Measurements from ENCODE around the gene GFPT2.
"Not testable (repeated sequence)": the region's sequence is repeated elsewhere in the genome, so short reads cannot be mapped to it uniquely, and the experiment has no call there.

The GFPT2 gene

GRCh38 chr5:180301253-180301652 lies 51.9 kb downstream of the GFPT2 start:
- Histone ChIP-seq H3K36me3 (ENCODE audit: insufficient read depth) (no peaks in the 10 kb centered on the region), H3K4me2 (no peak overlapping the region), H3K27ac (no peak overlapping the region), H3K4me1 (ENCODE audit: low read depth, poor library complexity, severe bottlenecking) (no peaks in the 10 kb centered on the region), H3K9ac (no peak overlapping the region), H2AFZ (ENCODE audit: low read depth) (no peak overlapping the region), H3K79me2 (ENCODE audit: insufficient read depth, low read depth) (no peaks in the 10 kb centered on the region), H4K20me1 (ENCODE audit: insufficient read depth) (no peaks in the 10 kb centered on the region), H3K4me3 (IDR thresholded peaks at IDR 0.05; ENCODE audit: insufficient read depth, low read depth, low read length) (no peak overlapping the region), H3K27me3 (ENCODE audit: insufficient read depth, low read depth) (no peaks in the 10 kb centered on the region)
- no peak for TF ChIP-seq CTCF (conservative IDR thresholded peaks at IDR 0.05; ENCODE audit: low read depth, low read length)

- no peak for TF ChIP-seq CTCF (conservative IDR thresholded peaks at IDR 0.05; ENCODE audit: low read depth, low read length)
- H2AFZ ChIP-seq (ENCODE audit: low read depth): no peak overlapping the region
- no peaks in the 10 kb centered on the region for H3K27me3 ChIP-seq (ENCODE audit: insufficient read depth, low read depth)
- no peak overlapping the region for H3K4me3 ChIP-seq (IDR thresholded peaks at IDR 0.05; ENCODE audit: insufficient read depth, low read depth, low read length)
- no peaks in the 10 kb centered on the region for H3K4me1 ChIP-seq (ENCODE audit: low read depth, poor library complexity, severe bottlenecking)
- no peaks in the 10 kb centered on the region for H3K79me2 ChIP-seq (ENCODE audit: insufficient read depth, low read depth)
- no peak overlapping the region for H3K9ac ChIP-seq
- H4K20me1 ChIP-seq (ENCODE audit: insufficient read depth): no peaks in the 10 kb centered on the region
- no peak overlapping the region for H3K27ac ChIP-seq
- no peak overlapping the region for H3K4me2 ChIP-seq
- H3K36me3 ChIP-seq (ENCODE audit: insufficient read depth): no peaks in the 10 kb centered on the region
Measured at GRCh38 chr5:180299526-180299925, 53.6 kb downstream of the GFPT2 start.

DNA sequence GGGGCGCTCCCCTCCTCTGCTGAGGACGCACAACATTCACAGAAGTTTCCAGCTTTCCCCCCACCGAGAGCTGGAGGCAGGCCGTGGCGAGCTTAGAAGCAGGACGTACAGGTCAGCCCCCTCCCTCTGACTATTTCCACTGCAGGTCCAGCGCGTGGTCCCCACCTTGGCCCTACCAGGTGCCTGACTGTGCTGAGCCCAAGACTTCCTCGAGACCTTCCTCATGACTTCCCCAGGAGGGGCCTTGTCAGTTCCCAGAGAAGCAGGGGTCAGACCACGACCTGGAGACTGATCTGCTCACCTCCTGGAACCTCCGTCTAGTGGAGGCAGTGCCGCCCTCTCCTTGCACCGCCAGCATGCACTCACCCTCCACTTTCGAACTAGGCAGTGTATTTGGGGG lies 54.1 kb downstream of the GFPT2 start:
- not testable (repeated sequence) for H4K20me1 ChIP-seq (ENCODE audit: insufficient read depth); H3K4me1 ChIP-seq (ENCODE audit: low read depth, poor library complexity, severe bottlenecking); H2AFZ ChIP-seq (ENCODE audit: low read depth); H3K36me3 ChIP-seq (ENCODE audit: insufficient read depth); H3K79me2 ChIP-seq (ENCODE audit: insufficient read depth, low read depth); H3K4me2 ChIP-seq; H3K9ac ChIP-seq; H3K4me3 ChIP-seq (IDR thresholded peaks at IDR 0.05; ENCODE audit: insufficient read depth, low read depth, low read length); H3K27ac ChIP-seq; H3K27me3 ChIP-seq (ENCODE audit: insufficient read depth, low read depth)

GRCh38 chr5:180297587-180298282 lies 55.4 kb downstream of the GFPT2 start:
- no peak overlapping the region for H3K4me3 ChIP-seq (IDR thresholded peaks at IDR 0.05; ENCODE audit: insufficient read depth, low read depth, low read length)
- H2AFZ ChIP-seq (ENCODE audit: low read depth): no peak overlapping the region
- no peak overlapping the region for H3K4me2 ChIP-seq
- no peak overlapping the region for H3K27ac ChIP-seq
- H3K79me2 ChIP-seq (ENCODE audit: insufficient read depth, low read depth): no peaks in the 10 kb centered on the region
- TF ChIP-seq CTCF (conservative IDR thresholded peaks at IDR 0.05; ENCODE audit: low read depth, low read length): no peak
- no peaks in the 10 kb centered on the region for H3K27me3 ChIP-seq (ENCODE audit: insufficient read depth, low read depth)
- no peaks in the 10 kb centered on the region for H3K4me1 ChIP-seq (ENCODE audit: low read depth, poor library complexity, severe bottlenecking)
- no peaks in the 10 kb centered on the region for H4K20me1 ChIP-seq (ENCODE audit: insufficient read depth)
- H3K36me3 ChIP-seq (ENCODE audit: insufficient read depth): no peaks in the 10 kb centered on the region
- no peak overlapping the region for H3K9ac ChIP-seq

DNA sequence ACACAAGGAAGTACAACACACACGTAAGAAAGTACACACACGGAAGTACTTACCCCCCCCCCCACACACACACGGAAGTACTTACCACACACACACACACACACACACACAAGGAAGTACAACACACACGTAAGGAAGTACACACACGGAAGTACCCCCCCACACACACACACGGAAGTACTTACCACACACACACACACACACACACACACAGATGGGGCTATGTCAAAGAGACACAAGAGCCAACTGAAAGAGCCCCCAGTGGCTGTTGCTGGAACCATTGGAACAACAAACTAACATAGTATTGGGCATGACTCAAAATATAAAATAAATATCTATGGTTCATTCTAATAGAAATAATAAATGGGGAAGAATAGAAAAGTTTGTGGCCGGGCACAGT lies 56.4 kb downstream of the GFPT2 start:
- H3K9ac ChIP-seq: no peak overlapping the region
- H3K4me1 ChIP-seq (ENCODE audit: low read depth, poor library complexity, severe bottlenecking): no peaks in the 10 kb centered on the region
- H3K4me3 ChIP-seq (IDR thresholded peaks at IDR 0.05; ENCODE audit: insufficient read depth, low read depth, low read length): no peak overlapping the region
- no peaks in the 10 kb centered on the region for H3K27me3 ChIP-seq (ENCODE audit: insufficient read depth, low read depth)
- H3K79me2 ChIP-seq (ENCODE audit: insufficient read depth, low read depth): no peaks in the 10 kb centered on the region
- H3K4me2 ChIP-seq: no peak overlapping the region
- no peaks in the 10 kb centered on the region for H4K20me1 ChIP-seq (ENCODE audit: insufficient read depth)
- no peak for TF ChIP-seq CTCF (conservative IDR thresholded peaks at IDR 0.05; ENCODE audit: low read depth, low read length)
- no peaks in the 10 kb centered on the region for H3K36me3 ChIP-seq (ENCODE audit: insufficient read depth)
- H2AFZ ChIP-seq (ENCODE audit: low read depth): no peak overlapping the region
- H3K27ac ChIP-seq: no peak overlapping the region

All from KMS-11 (cell line).